ENCODE measurements around the gene ELMO2.

GRCh38 chr20:46324960-46325703, 81.3 kb downstream of the ELMO2 start:
- TF ChIP-seq CTCF (IDR thresholded peaks at IDR 0.05), result peak; percentile 35 to 42 (median 38)
- TF ChIP-seq POLR2A (IDR thresholded peaks at IDR 0.05), result no peak
